Ovary (tissue), 3 donors: ENCODE measurements around the gene TULP4.

ENCODE experiments used
- EP300 ChIP-seq: sonication (generic); formaldehyde crosslinking; IDR thresholded peaks from one replicate; pipeline ENCODE4 v1.6.1; 2017; ENCODE audit warnings: antibody characterized with exemption
- POLR2A ChIP-seq: fragments of 450-650 bp; IDR thresholded peaks from one replicate; pipeline ENCODE4 v1.6.1; 2017; ENCODE audit warnings: antibody characterized with exemption, mild to moderate bottlenecking, moderate library complexity
- TF ChIP-seq, protein P1 (sequence below), 3 donors: fragments of 450-650 bp in 2 of 3; fragments of 200-600 bp in 1 of 3; IDR thresholded peaks; one replicate each; pipeline versions ENCODE4 v1.5.1 to v1.8.0; 2016 to 2022; ENCODE audit warnings: antibody characterized with exemption in 3 of 3, mild to moderate bottlenecking in 1 of 3
- donor health status: DM: no; HTN: no; CAD: no.

DNA sequence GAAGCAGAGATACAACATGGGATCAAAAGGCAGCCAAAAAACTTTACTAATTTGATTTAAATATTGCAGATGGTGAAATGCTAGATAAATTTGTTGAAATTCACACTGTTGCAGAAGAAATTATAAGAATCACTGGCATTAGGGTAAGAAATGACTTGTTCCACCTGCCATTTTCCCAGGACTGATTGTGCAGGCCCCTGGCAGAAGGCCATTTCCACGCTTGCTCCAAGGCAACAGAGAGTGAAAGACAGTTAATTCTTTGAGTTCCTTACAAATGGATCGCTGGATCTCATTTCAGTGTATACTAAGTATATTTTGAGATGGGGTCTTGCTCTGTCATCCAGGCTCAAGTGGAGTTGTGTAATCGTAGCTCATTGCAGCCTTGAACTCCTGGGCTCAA, 180.6 kb downstream of the TULP4 start:
- TF ChIP-seq POLR2A (no peak), EP300 (no peak)
- TF ChIP-seq, protein P1, sequence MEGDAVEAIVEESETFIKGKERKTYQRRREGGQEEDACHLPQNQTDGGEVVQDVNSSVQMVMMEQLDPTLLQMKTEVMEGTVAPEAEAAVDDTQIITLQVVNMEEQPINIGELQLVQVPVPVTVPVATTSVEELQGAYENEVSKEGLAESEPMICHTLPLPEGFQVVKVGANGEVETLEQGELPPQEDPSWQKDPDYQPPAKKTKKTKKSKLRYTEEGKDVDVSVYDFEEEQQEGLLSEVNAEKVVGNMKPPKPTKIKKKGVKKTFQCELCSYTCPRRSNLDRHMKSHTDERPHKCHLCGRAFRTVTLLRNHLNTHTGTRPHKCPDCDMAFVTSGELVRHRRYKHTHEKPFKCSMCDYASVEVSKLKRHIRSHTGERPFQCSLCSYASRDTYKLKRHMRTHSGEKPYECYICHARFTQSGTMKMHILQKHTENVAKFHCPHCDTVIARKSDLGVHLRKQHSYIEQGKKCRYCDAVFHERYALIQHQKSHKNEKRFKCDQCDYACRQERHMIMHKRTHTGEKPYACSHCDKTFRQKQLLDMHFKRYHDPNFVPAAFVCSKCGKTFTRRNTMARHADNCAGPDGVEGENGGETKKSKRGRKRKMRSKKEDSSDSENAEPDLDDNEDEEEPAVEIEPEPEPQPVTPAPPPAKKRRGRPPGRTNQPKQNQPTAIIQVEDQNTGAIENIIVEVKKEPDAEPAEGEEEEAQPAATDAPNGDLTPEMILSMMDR (IDR thresholded peaks at IDR 0.05) = no peak
